Activated naive CD8-positive, alpha-beta T cell treated with anti-CD3 and anti-CD28 coated beads for 36 hours (primary cell): ENCODE data around the gene PGAP3. TPM values are rescaled to one million over a fixed set of nuclear protein-coding genes. Genes with fewer than 3 reads are reported as not detected.

Experiments used
- DNase-seq: peaks from one replicate; pipeline ENCODE4 v3.0.0; 2021
- H3K27ac Mint-ChIP-seq: one replicate; pipeline ENCODE4 v1.8.0; 2022; ENCODE audit warnings: mild to moderate bottlenecking, moderate library complexity, mixed read lengths
- H3K27me3 Mint-ChIP-seq: one replicate; pipeline ENCODE4 v1.8.0; 2022; ENCODE audit warnings: mild to moderate bottlenecking, mixed read lengths
- H3K36me3 Mint-ChIP-seq: one replicate; pipeline ENCODE4 v1.8.0; 2021; ENCODE audit warnings: mild to moderate bottlenecking, mixed read lengths
- H3K4me1 Mint-ChIP-seq: one replicate; pipeline ENCODE4 v1.8.0; 2021; ENCODE audit warnings: mixed read lengths
- H3K4me3 Mint-ChIP-seq: one replicate; pipeline ENCODE4 v1.8.0; 2022; ENCODE audit warnings: mild to moderate bottlenecking, moderate library complexity, mixed read lengths
- H3K9me3 Mint-ChIP-seq: one replicate; pipeline ENCODE4 v1.8.0; 2022; ENCODE audit warnings: mixed read lengths
- total RNA-seq, 2 experiments: library from RNA; stranded (reverse); gene quantifications; one replicate each; pipeline ENCODE4 v1.2.3, GENCODE V29; 2021

Gene PGAP3
- total RNA-seq, 2 experiments from 2014 or later: 7.8 to 8.9 TPM

- no peak for DNase-seq
- Mint-ChIP-seq H3K27ac (no peak overlapping the region), H3K9me3 (no peaks in the 10 kb centered on the region), H3K4me1 (peaks cover 29% of the 10 kb centered on the region), H3K27me3 (peaks cover 7% of the 10 kb centered on the region), H3K4me3 (no peak overlapping the region), H3K36me3 (no peaks in the 10 kb centered on the region)
These were observed 14.3 kb downstream of the PGAP3 start for GRCh38 chr17:39673335-39674081.

- no peak overlapping the region for H3K4me3 Mint-ChIP-seq
- peaks cover 11% of the 10 kb centered on the region for H3K27me3 Mint-ChIP-seq
- H3K9me3 Mint-ChIP-seq: no peaks in the 10 kb centered on the region
- H3K27ac Mint-ChIP-seq: peak overlapping the region; percentile 50
- H3K4me1 Mint-ChIP-seq: peaks cover 22% of the 10 kb centered on the region
- no peak for DNase-seq
- H3K36me3 Mint-ChIP-seq: no peaks in the 10 kb centered on the region
These were observed 15.1 kb downstream of the PGAP3 start for GRCh38 chr17:39672522-39673334.

- no peaks in the 10 kb centered on the region for H3K9me3 Mint-ChIP-seq
- H3K4me3 Mint-ChIP-seq: no peak overlapping the region
- H3K4me1 Mint-ChIP-seq: peaks cover 14% of the 10 kb centered on the region
These were observed 16.0 kb downstream of the PGAP3 start for GRCh38 chr17:39671651-39672521.

GRCh38 chr17:39670746-39671145, 17.1 kb downstream of the PGAP3 start:
- H3K36me3 Mint-ChIP-seq: no peaks in the 10 kb centered on the region
- H3K4me3 Mint-ChIP-seq: no peak overlapping the region
- no peak overlapping the region for H3K27ac Mint-ChIP-seq
- H3K27me3 Mint-ChIP-seq: peaks cover 24% of the 10 kb centered on the region
- no peaks in the 10 kb centered on the region for H3K9me3 Mint-ChIP-seq
- H3K4me1 Mint-ChIP-seq: peaks cover 4% of the 10 kb centered on the region
- no peak for DNase-seq

More at GRCh38 chr17:39671651-39672521, 16.0 kb downstream of the PGAP3 start:
- H3K27me3 Mint-ChIP-seq: peaks cover 15% of the 10 kb centered on the region
- no peak overlapping the region for H3K27ac Mint-ChIP-seq
- no peak for DNase-seq
- no peaks in the 10 kb centered on the region for H3K36me3 Mint-ChIP-seq

- H3K36me3 Mint-ChIP-seq: no peaks in the 10 kb centered on the region
- no peaks in the 10 kb centered on the region for H3K9me3 Mint-ChIP-seq
- no peak overlapping the region for H3K4me3 Mint-ChIP-seq
- H3K27me3 Mint-ChIP-seq: peaks cover 24% of the 10 kb centered on the region
- H3K4me1 Mint-ChIP-seq: peaks cover 3% of the 10 kb centered on the region
- DNase-seq: no peak
- H3K27ac Mint-ChIP-seq: no peak overlapping the region
These were observed 17.7 kb downstream of the PGAP3 start for GRCh38 chr17:39669897-39670735.

GRCh38 chr17:39667945-39668924, 19.6 kb downstream of the PGAP3 start, which contains the start of gene PNMT:
Gene PNMT, plus strand, starts transcription at chr17:39668453. Its CDS starts 23 bp downstream, at chr17:39668476.
- Mint-ChIP-seq H3K36me3 (no peaks in the 10 kb centered on the region), H3K9me3 (no peaks in the 10 kb centered on the region), H3K4me1 (peaks cover 3% of the 10 kb centered on the region), H3K27ac (no peak within 1 kb of the TSS), H3K4me3 (peak within 1 kb of the TSS; percentile 66), H3K27me3 (peaks cover 24% of the 10 kb centered on the region)
- DNase-seq: peak; percentile 80

GRCh38 chr17:39667262-39667944, 20.5 kb downstream of the PGAP3 start:
- DNase-seq: no peak
- Mint-ChIP-seq H3K4me3 (peak overlapping the region; percentile 62), H3K4me1 (peaks cover 3% of the 10 kb centered on the region), H3K27me3 (peaks cover 24% of the 10 kb centered on the region), H3K27ac (no peak overlapping the region), H3K36me3 (no peaks in the 10 kb centered on the region), H3K9me3 (no peaks in the 10 kb centered on the region)

GRCh38 chr17:39666601-39667261, 21.1 kb downstream of the PGAP3 start:
- H3K36me3 Mint-ChIP-seq: no peaks in the 10 kb centered on the region
- peaks cover 24% of the 10 kb centered on the region for H3K27me3 Mint-ChIP-seq
- no peak overlapping the region for H3K27ac Mint-ChIP-seq
- H3K9me3 Mint-ChIP-seq: no peaks in the 10 kb centered on the region
- no peak for DNase-seq
- H3K4me1 Mint-ChIP-seq: peaks cover 2% of the 10 kb centered on the region
- peak overlapping the region; percentile 37 for H3K4me3 Mint-ChIP-seq

GRCh38 chr17:39666231-39666600, 21.6 kb downstream of the PGAP3 start:
- H3K4me3 Mint-ChIP-seq: no peak overlapping the region
- no peak for DNase-seq
- peaks cover 24% of the 10 kb centered on the region for H3K27me3 Mint-ChIP-seq
- H3K36me3 Mint-ChIP-seq: no peaks in the 10 kb centered on the region
- peaks cover 5% of the 10 kb centered on the region for H3K4me1 Mint-ChIP-seq
- H3K9me3 Mint-ChIP-seq: no peaks in the 10 kb centered on the region
- H3K27ac Mint-ChIP-seq: no peak overlapping the region

GRCh38 chr17:39665642-39666224, 22.1 kb downstream of the PGAP3 start:
- Mint-ChIP-seq H3K27me3 (peaks cover 24% of the 10 kb centered on the region), H3K27ac (no peak overlapping the region), H3K9me3 (no peaks in the 10 kb centered on the region), H3K36me3 (peaks cover 1% of the 10 kb centered on the region), H3K4me3 (no peak overlapping the region), H3K4me1 (peaks cover 7% of the 10 kb centered on the region)
- DNase-seq: no peak

GRCh38 chr17:39664581-39665561, 23.0 kb downstream of the PGAP3 start, which contains the start of gene TCAP:
Gene TCAP, plus strand, starts transcription at chr17:39665349. Its CDS starts 11 bp downstream, at chr17:39665360.
- H3K36me3 Mint-ChIP-seq: peaks cover 2% of the 10 kb centered on the region
- H3K4me1 Mint-ChIP-seq: peaks cover 10% of the 10 kb centered on the region
- no peak within 1 kb of the TSS for H3K27ac Mint-ChIP-seq
- no peaks in the 10 kb centered on the region for H3K9me3 Mint-ChIP-seq
- no peak for DNase-seq
- no peak within 1 kb of the TSS for H3K4me3 Mint-ChIP-seq
- H3K27me3 Mint-ChIP-seq: peaks cover 24% of the 10 kb centered on the region
